HG03039 (cell line): Measurements from ENCODE around the gene PHF21A.
"Not testable (repeated sequence)": the region's sequence is repeated elsewhere in the genome, so short reads cannot be mapped to it uniquely, and the experiment has no call there.

Source experiments
- ATAC-seq: cut with Tn5 transposase; IDR thresholded peaks from one replicate; pipeline ENCODE4 v1.9.1; 2021; ENCODE audit warnings: mild to moderate bottlenecking, moderate library complexity; ENCODE audit not compliant: unreplicated experiment

The PHF21A gene

DNA sequence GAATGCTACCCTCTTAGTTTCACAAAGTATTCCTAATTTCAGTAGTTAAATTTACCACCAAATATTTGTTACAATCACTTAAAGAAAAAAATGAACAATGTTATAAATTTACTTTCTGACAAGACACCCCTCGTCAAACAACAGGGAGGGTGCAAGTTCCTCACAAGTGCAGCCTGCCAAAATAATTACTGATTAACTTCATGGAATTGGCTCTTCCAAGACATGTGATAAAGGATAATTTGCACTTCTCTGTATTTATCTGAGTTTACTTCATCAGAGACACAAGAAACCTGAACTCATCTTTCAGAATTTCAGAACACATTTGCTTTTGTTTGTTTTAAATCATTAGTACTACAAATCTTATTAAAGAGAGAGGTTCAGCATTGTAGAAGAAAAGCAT, 132.3 kb downstream of the PHF21A start:
- ATAC-seq: no peak

DNA sequence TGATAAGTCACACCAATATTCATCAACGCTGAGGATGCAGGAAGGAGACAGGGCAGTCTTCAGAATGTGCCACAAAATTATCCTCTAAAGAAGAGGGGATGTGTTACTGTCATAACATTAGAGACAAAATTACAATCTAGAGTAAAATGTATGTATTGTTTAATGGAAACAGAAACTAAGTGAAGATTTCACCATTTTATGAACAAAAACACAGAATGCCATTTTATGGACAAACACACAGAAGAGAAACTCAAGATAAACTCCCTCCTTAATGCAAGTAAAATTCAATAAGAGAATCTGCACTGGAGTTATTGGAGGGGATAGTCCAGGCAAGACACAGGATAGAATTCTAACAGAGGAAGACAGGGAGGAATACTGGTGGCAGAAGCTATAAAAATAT, 136.0 kb downstream of the PHF21A start:
- ATAC-seq: no peak

DNA sequence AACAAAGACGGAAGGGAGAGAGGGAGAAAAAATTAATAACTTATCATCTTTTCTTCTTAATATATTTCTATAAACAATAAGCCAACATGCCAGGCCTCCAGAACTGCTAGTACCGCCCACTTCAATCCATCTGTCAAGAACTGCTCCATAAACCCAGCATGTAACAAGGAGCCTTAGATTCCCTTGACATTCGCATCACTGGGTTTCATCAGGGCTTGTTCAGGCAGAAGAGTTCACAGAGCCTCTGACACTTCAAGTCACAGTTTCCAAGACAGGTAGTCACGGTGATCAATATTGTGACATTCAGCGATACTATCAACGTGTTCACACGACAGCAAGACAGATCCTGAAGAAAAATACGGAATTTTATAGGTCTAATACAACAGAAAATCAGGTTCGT, 137.1 kb downstream of the PHF21A start:
- ATAC-seq: no peak

DNA sequence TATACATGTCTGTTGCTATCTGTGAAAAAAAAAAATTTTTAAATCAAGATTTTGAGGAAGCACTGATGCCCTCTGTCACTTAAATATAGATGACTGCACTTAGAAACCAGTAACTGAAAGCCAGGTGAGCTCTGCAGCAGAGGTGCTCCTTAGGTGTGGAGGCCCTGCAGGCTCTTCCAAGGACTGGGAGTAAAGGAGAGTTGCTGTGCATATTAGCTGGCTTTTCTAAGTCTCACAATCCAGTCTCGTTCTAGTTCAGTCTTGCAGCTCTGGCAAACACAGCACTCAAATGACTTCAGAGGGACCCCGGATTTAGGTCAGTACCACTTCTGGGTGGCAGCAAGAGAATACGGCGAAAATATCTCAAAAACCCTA, 137.8 kb downstream of the PHF21A start:
- no peak for ATAC-seq

DNA sequence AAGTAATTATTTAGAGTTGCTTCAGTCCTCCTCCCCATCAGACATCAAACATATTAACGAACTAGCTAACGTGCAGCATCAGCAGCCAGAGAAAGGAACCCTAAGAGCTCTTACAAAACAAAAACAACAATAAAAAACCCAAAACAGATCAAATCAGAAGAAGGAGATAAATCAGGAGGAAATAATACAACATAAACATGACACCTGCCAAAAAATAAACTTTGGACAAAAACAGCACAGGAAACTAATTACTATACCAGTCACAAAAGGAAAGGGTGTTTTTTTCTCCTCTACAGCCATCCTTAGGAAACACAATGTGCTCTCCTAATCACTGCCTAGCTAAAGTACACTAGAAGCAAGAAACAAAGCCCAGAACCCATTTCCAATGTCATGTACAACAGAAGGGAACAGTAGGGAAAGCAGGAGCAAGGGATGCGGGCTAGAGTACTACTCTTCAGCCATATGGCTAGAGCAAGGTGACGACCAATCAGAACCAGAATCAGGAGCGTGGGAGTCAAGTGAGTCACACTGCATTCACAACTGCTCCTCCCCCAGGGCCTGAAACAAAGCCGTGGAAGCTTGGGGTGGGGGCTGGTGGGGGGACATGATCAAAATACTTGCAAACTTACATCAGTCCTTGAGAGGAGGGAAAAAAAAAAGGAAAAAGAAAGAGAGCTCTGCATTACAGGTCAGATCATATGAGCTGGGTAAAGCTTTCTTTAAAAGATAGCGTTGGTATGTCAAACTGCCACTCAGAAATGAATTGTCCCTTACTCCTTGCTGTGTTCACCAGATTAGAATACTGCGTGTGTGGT, 138.4 kb downstream of the PHF21A start:
- ATAC-seq: no peak

DNA sequence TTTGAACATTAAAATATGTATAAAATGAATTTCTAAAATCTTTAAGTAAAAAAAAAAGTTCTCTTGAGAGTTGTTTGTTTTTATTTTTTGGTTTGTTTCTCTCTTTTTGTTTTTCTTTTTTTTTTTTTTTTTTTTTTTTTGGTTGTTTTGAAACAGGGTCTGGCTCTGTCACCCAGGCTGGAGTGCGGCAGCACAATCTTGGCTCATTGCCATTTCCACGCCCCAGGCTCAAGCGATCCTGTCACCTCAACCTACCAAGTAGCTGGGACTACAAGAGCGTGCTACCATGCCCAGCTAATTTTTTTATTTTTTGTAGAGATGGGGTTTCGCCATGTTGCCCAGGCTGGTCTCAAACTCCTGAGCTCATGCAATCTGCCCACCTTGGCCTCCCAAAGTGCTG, 139.4 kb downstream of the PHF21A start:
- not testable (repeated sequence) for ATAC-seq

DNA sequence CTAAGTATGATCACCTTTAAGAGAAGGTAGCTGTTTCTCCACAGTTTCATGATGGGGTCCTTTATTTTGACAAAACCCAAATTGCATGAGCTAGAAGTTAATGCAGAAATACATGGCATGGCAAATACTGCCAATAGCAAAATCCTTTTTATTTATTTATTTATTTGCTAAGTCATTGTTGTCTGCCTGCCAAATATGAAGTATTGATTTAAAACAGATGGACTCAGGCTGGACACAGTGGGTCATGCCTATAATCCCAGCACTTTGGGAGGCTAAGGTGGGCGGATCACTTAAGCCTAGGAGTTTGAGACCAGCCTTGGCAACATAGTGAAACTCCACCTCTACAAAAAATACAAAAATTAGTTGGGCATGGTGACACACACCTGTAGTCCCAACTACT, 146.4 kb downstream of the PHF21A start:
- ATAC-seq: no peak

DNA sequence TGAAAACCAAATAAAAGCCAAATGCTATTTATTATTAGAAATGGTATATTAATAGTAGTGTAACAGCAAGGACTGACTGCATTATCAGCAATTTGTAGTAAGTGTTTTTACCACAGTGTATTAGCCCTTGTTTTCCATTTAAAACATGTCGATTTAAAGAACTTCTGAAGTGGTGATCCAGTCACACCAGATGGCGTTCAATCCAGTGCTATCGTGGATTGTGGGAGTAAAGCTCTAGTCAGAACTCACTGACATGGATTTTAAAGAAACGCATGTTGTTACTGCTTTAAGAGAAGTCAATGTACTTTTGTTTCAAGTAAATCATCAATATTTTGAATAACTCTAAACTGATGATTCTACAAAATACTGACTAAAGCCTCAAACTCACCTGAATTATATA, 147.7 kb downstream of the PHF21A start:
- no peak for ATAC-seq

DNA sequence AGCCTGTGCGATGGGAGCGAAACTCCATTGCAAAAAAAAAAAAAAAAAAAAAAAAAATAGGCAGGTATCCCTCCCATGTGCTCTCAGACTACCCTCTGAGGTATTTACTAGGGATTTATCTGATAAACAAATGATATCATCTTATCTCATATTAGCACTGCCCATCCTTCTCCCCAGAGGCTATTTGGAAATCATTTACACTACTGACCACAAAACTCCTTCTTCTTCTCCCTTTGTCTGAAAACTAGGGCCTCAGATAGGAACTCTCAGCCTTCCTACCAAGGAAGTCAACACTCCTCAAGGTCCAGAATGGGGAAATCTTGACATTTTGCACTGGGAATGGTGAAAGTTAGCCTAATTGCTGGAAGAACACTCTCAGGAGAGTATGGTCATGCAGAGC, 152.4 kb downstream of the PHF21A start:
- no peak for ATAC-seq

DNA sequence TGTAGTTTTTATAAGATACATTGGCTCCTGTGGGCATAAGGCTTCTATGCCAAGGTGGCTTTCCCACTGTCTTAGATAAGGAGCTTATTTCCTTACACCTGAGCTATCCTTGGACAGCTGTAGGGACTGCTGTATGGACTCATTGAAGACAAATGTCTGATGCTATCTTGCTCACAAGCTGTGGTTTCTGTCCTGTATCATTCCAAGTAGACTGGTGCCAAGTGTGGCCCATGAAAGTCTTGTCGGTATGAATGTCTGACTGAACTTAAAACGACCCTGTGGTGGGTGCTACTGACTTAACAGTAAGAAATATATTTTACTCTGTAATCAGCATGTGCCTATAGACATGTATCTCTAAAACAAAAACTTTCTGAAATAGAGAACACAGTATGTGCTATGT, 153.7 kb downstream of the PHF21A start:
- ATAC-seq: no peak

DNA sequence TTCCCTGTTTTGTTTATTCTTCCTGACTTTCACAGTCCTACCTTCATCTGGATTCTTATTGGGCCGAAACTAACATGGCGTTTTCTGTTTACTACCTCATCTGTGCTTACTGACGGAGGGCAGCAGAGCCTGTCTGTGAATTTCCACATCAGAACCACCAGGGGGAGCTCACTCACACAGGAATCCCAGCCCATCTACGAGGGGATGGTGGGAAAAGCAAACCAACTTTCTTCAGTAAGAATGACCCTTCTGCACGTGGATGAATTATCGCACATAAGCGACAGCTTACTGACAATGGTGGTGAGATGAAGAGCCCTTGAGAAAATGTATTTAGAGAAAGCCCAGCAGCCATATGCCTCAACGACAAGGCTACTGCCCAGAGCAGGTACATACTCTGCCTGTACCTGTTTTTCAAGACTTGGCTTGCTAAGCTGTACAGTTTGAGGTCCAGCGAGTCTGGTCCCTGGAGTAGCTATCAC, 156.3 kb downstream of the PHF21A start:
- ATAC-seq: peak; percentile 54

DNA sequence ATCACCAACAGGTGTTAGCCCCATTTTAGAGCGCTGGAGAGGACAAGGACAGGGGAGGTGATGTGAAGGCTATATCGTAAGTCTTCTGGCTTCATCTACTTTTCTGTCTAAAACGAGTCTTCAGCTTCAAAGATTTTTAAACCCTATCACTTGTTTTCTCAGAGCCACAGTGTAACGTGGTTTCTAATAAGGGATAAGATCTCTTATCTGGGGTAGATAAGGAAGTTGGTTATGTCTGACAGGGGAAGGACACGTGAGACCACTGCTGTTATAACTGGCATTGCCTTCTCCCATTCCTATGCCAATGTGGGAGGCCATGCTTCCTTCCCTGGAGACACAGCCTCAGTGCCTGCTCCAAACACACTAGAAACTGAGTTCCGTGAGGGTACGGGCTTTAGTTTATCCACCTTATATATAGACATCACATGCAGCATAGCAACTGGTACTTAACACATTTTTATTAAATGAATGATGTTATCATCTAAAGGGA, 159.5 kb downstream of the PHF21A start:
- ATAC-seq: no peak

DNA sequence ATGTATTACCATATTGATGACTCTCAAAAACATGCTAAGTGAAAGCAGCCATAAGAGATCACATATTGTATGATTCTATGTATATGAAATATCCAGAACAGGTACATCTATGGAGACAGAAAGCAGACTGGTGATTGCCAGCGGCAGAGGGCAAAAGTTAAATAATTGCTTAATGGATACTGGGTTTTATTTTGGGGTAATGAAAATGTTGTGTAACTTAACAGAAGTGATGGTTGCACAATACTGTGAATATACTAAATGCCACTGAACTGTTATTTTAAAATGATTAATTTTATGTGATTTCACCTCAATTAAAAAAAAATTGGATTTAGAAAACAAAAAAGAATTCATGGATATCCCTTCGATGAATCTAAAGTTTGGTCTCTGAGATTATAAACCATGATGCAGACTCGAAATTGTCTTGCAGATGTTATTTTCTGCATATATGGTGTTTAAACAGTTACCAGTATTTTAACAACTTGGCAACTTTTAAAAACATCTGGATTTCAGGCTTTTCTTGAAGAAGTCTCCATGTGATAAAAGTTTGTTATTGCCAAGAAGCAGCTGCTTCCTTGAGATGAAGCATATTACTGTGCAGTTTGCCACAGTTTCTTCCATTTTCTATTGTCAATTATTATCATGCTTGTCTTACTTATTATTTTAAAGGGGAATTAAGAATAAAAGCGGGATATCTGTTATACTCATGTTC, 160.7 kb downstream of the PHF21A start:
- ATAC-seq: no peak

DNA sequence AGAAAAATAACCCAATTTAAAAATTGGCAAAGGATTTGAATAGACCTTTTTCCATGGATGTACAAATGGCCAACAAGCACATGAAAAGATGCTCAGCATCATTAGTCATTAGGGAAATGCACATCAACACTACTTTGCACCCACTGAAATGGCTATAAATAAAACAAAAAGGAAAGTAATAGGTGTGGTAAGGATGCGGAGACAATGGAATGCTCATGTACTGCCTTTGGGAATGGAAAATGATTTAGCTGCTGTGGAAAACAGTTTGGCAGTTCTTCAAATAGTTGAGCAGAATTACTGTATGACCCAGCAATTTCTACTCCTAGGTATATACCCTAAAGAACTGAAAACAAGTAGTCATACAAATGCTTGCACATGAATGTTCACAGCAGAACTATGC, 161.4 kb downstream of the PHF21A start:
- no peak for ATAC-seq

DNA sequence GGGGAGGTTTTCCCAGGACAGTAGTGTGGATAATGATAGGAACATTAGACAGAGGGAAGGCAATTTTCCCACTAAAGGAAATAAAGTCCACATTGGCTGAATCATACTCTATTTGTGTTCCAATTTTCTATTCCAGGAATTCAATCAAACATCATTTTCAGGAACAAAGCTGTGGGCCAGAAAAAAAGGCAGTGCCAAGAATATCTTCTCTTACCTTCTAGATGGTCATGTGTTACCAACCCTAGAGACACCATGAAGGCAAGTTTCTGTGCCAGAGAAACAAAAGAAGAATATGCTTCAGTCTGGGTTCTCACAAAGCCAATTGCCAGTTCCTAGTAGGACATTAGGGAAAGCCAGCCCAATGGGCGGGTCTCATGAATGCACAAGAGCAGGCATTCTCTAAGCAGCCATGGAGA, 171.3 kb downstream of the PHF21A start:
- ATAC-seq: no peak

DNA sequence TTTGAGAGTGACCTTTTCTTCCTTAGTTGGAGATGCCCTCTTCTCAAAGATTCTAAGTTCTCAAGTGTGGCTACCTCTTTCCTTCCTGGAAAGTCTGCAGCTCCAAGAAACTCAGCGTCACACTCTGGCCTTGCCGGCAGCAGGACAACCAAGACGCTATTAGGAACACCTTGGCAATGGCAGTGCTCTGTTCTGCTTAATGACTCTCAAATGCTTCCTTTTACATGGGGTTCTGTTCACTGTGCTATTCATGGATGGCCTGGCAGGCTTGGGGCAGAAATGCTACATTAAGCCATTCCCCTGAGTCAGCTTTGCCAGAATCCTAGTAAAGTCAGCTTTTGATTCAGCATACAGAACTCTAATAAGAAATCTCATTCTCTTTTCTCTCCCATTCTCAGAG, 172.9 kb downstream of the PHF21A start:
- no peak for ATAC-seq

DNA sequence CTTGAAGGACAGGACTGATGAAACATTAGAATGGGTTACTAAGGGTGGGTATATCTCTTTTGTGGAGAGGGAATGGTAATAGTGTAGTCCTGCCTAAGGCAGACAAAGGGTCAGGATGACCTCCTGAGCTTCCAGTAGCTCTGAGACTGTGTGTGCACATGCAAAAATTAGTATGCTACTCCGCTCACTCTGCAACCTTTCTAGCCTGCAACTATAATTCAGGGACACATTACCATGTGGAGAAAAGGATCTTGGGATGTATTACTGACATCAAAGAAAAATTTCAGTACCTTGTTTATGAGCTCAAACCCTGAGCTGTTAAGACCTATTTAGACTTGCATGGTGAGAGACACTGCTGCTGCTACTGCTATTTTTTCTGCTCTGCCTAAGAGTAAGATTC, 173.4 kb downstream of the PHF21A start:
- no peak for ATAC-seq

DNA sequence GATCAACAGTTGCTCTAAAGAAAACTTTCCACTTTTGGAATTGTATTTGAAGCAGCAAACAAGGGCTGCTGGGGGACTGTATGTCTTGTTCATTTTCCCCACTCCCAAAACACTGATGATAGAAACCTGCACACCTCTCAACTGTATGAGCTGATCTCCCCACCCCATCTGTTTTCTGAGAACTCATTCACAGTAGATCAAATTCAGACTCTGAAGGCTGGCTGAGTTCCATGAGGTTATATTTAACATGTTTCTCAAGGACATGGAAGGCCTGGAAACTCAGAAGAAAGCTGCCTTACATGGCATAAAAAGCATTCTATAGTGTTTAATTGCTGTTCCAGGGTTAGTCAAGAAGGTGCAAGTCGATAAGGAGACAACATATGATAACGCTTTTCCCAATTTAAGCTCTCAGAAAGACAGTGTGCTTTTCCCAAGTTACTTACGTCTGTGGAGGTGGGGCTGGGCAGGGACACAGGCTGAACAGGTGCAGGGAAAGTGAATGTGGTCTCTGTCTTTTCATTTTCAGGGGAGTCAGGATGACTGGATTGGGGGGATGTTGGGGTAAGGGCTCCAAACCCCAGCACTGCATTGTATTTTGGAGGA, 175.8 kb downstream of the PHF21A start:
- no peak for ATAC-seq

DNA sequence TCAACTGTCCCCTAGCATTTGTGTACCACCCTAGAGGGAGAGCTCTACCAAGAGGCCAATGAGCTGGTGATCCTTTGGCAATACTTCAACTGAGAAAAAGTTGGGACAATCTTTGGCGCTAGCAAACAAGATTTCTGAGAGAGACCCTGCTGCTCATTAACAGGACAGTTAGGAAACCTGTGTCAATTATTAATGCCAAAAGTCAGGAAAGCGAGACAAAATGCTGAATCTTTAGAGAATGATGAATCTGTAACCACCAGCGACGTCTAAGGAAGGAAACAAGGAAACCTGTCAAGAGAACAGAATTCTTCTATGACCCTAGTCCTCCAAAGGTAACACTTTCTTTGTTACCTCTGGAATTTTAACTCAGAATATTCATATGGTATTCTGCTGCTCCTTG, 178.9 kb downstream of the PHF21A start:
- ATAC-seq: no peak

DNA sequence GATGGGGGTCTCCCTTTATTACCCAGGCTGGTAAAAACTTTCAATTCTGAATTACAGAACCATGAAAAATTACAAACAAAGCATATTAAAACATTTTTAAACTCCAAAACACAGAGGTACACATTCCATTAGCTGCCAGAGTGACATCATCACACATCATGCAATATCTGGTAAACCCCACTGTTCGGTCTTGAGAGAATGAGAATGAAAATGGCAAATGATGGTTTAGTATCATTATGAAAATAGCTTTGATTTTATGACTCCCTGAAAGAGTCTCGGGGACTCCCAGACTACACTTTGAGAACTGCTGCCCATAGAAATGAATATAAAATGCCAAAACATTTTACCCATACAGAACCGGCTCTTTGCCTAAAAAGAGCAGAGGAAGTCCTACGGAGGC, 180.0 kb downstream of the PHF21A start:
- ATAC-seq: no peak

DNA sequence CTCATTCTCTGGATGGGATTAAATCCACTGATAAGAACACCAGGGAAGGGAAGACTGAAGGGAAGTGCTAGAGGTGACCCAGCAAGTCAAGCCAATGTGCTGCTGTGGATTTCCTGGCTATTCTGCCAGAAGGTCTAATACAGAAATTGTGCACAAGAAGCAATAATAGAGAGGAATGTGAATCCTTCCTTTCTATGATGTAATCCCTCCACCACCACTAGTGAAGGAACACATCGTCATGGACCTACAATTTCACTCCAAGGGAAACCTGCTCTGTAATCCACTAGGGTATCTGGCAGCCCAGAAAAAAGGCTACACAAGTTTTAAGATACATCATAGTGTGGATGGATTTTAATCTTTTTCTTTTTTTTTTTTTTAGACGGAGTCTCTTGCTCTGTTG, 181.4 kb downstream of the PHF21A start:
- no peak for ATAC-seq

DNA sequence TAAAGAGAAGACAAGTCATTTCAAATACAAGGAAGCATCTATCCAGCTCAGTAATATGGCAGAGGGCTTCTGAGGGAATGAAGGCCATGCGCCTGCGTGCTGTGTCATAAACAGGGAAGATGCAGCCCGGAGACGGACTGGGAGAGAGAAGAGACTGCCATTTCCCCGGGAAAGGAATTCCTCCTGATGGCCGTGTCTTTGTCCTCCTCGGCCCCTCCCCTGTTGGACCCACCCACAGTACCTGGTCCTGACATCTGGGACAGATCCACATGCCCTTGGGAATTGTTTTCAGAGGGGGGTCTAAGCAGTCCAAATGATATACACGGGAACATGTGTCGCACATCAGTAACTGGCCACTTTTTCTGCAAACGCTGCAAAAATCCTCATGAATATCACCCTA, 183.3 kb downstream of the PHF21A start:
- no peak for ATAC-seq
